Hematopoietic multipotent progenitor cell treated with erythropoietin and hydrocortisone succinate and interleukin-3 and kit ligand, for 6 days (in vitro differentiated cells): ENCODE data around the gene C2CD2.

Experiments
- DNase-seq: peaks from one replicate; pipeline ENCODE4 v3.0.0-alpha.2; 2015

Gene C2CD2

GRCh38 chr21:41836166-41837015 lies 117.4 kb downstream of the C2CD2 start:
- DNase-seq: no peak

DNA sequence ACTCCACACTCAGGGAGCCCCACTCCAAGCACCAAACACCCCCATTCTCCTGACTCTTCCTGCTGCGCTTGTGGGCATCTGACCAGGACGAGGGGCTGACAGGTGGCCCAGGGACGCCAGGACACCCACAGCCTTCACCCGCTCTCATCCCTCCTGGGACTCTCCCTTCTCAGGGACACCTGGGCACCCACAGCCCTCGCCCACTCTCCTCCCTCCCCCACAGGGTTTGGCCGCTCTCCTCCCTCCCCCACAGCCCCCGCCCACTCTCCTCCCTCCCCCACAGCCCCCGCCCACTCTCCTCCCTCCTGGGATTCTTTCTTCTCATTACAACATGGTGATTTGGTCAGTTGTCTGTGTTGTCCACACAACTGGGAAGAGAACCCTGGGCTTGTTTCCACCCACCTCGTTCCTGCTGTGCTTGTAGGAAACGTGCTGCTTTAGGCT lies 118.1 kb downstream of the C2CD2 start:
- no peak for DNase-seq
